H1 (cell line): Measurements from ENCODE around the gene MAPK14.

ENCODE experiments used
- ATF2 ChIP-seq: IDR thresholded peaks from 2 replicates; pipeline ENCODE4 v1.6.1; 2012; ENCODE audit warnings: low read length, inconsistent platforms
- CTCF ChIP-seq, 3 experiments: IDR thresholded peaks; 1 replicate in 2 of 3; 2 replicates in 1 of 3; pipeline versions ENCODE4 v1.5.1 to v1.6.1; 2011; ENCODE audit warnings: low read length in 3 of 3, mild to moderate bottlenecking in 3 of 3, inconsistent platforms in 2 of 3, low read depth in 1 of 3, moderate library complexity in 1 of 3; ENCODE audit not compliant: insufficient read depth in 1 of 3; ENCODE audit errors: control extremely low read depth in 1 of 3
- EP300 ChIP-seq, 2 experiments: IDR thresholded peaks; 1 replicate in 1 of 2; 2 replicates in 1 of 2; pipeline ENCODE4 v1.6.1; 2011 to 2012; ENCODE audit warnings: low read depth in 2 of 2, low read length in 2 of 2, mild to moderate bottlenecking in 2 of 2, borderline replicate concordance in 1 of 2, inconsistent platforms in 1 of 2, moderate library complexity in 1 of 2
- EZH2 ChIP-seq: fragments of 200-600 bp; sonication (generic); IDR thresholded peaks from 2 replicates; pipeline ENCODE4 v1.7.1; 2012; ENCODE audit warnings: low read depth, mild to moderate bottlenecking, moderate library complexity, low read length, inconsistent platforms; ENCODE audit not compliant: severe bottlenecking
- GTF2F1 ChIP-seq: IDR thresholded peaks from 2 replicates; pipeline ENCODE4 v1.6.1; 2012; ENCODE audit warnings: low read depth, low read length, improper control_type of control experiment, borderline replicate concordance
- KDM5A ChIP-seq: fragments of 200-600 bp; IDR thresholded peaks from 2 replicates; pipeline ENCODE4 v1.7.1; 2012; ENCODE audit warnings: mild to moderate bottlenecking, low read length, inconsistent platforms, mixed read lengths
- RAD21 ChIP-seq, 2 experiments: IDR thresholded peaks in 1 of 2; conservative IDR thresholded peaks in 1 of 2; 2 replicates each; pipeline ENCODE4 v1.6.1; 2011; ENCODE audit warnings: low read depth in 2 of 2, low read length in 2 of 2, improper control_type of control experiment in 1 of 2, inconsistent platforms in 1 of 2, mild to moderate bottlenecking in 1 of 2, moderate library complexity in 1 of 2
- SIN3A ChIP-seq, 2 experiments: IDR thresholded peaks in 1 of 2; conservative IDR thresholded peaks in 1 of 2; 2 replicates each; pipeline ENCODE4 v1.6.1; 2011 to 2012; ENCODE audit warnings: low read length in 2 of 2, improper control_type of control experiment in 1 of 2, low read depth in 1 of 2, mild to moderate bottlenecking in 1 of 2
- SP2 ChIP-seq: IDR thresholded peaks from 2 replicates; pipeline ENCODE4 v1.6.1; 2012; ENCODE audit warnings: mild to moderate bottlenecking, low read length, inconsistent platforms
- TF ChIP-seq, protein P1 (sequence below): IDR thresholded peaks from 2 replicates; pipeline ENCODE4 v1.6.1; 2011; ENCODE audit warnings: low read length, improper control_type of control experiment

- TF ChIP-seq EP300 (IDR thresholded peaks at IDR 0.05; ENCODE audit: borderline replicate concordance in 1 of 2, low read depth in 2 of 2, low read length in 2 of 2) (no peak), SIN3A (conservative IDR thresholded peaks at IDR 0.05 in 1 of 2, IDR thresholded peaks at IDR 0.05 in 1 of 2; ENCODE audit: low read depth in 1 of 2, low read length in 2 of 2) (no peak), ATF2 (no peak), CTCF (IDR thresholded peaks at IDR 0.05; ENCODE audit: control extremely low read depth in 1 of 3, insufficient read depth in 1 of 3, low read depth in 1 of 3, low read length in 3 of 3) (no peak), SP2 (no peak), EZH2 (no peak), GTF2F1 (no peak), KDM5A (no peak), RAD21 (IDR thresholded peaks at IDR 0.05 in 1 of 2, conservative IDR thresholded peaks at IDR 0.05 in 1 of 2; ENCODE audit: low read depth in 2 of 2, low read length in 2 of 2) (no peak)
- TF ChIP-seq, protein P1, sequence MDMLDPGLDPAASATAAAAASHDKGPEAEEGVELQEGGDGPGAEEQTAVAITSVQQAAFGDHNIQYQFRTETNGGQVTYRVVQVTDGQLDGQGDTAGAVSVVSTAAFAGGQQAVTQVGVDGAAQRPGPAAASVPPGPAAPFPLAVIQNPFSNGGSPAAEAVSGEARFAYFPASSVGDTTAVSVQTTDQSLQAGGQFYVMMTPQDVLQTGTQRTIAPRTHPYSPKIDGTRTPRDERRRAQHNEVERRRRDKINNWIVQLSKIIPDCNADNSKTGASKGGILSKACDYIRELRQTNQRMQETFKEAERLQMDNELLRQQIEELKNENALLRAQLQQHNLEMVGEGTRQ: no peak
Observed at GRCh38 chr6:36072681-36073080, 45.1 kb downstream of the MAPK14 start.
